ENCODE measurements around the gene PREPL.

Gene PREPL

DNA sequence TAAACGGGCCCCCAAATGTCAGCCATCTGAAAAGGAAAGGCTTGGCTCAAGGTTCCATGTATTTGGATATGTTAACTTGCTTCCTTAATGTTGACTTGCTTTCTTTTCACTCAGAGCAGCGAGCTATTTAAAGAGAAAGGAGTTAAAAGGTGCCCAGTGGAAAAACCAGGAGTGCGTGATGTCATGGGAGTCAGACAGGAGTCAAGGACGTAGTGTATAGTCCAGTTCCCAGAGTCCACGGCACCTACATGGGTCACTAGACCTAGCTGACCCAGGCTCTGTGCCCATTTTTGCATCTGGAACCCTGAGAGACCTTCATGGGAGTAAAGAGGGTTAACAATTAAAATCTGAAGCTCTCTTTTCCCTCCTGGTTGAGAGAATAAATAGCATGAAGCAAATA lies 66.2 kb downstream of the PREPL start:
- no peak for DNase-seq

DNA sequence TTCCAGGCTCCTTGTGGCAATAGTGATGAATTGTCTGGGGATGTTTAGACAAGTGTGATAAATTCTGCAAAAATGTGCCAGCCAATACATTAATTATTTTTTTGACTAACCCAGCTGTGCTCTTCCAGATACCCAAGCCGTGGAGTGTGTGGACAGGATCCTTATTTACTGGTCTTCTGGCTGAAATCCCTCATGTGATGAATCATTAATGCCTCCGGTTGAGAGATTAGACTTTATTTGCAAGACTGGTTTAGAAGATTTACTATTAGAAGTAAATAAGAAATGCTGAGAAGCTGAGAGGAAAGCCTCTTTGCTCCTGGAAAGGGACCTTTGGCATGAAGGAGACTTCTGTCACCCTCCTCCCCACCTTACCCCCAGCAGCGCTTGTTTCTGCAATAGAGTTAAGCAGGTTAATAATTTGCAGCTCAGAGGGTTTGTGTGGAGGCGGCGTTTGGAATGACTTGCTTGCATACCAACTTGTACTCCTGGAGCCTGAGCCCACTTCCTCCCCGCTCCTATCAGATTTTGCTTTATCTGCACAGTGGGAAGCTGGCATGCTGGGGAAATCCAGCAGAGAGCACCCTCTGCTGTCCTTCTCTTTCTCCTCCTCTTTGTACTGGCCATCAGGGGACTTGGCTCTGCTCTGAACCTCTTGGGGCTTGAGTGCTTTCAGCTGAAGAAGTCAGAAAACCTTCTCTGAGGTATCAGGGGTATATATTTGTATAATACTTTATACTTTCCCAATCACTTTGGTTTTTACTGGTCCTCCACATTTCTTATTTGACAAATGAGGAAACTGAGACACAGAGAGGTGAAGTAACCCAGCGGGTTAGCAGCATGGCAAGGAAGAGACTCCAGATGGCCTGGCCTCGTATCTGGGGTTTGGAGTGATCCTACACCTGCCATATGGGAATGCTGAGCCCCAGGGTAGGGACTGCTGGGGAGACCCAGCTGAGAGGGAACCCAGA lies 69.7 kb downstream of the PREPL start:
- DNase-seq: peak; percentile 83

DNA sequence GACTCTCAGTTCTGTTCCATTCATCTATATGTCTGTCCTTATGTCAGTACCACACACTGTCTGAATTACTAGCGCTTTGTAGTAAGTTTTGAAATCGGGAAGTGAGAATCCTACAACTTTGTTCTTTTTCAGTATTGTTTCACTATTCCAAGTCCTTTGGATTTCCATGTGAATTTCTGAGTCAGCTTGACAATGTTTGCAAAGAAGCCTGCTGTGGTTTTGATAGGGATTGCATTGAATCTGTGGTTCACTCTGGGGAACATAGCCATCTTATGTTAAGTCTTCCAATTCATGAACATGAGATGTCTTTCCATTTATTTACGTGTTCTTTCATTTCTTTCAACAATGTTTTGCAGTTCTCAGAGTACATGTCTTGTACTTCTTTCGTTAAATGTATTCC lies 71.0 kb downstream of the PREPL start:
- DNase-seq: peak; percentile 63

DNA sequence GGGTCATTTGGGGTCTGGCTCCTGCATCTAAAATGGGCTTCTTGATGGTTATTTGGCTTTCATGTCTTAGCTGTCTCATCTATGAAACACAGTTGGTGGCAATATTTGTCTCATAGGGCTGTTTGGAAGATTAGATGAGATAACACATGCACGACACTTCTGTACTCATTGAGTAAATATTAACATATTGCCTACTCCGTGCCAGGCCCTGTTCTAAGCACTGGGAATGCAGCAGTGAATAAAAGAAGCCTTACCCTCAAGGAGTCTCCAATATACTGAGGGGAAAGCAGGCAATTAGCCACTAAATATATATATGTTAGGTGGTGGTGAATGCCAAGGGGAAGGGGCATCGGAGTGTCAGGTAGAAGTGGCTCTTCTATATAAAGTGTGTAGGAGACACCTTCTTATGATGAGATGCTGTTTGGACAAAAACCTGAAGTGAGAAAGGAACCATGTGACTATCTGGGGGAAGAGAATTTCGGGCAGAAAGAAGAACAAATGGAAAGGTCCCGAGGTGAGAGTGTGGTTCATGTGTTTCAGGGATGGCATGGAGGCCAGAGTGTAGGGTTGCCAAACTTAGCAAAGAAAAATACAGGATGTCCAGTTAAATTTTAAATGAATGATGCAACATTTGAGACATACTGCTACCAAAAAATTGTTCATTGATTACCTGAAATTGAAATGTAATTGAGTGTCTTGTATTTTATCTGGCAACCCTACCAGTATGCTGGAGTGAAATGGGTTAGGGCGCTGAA lies 74.2 kb downstream of the PREPL start:
- DNase-seq: no peak

DNA sequence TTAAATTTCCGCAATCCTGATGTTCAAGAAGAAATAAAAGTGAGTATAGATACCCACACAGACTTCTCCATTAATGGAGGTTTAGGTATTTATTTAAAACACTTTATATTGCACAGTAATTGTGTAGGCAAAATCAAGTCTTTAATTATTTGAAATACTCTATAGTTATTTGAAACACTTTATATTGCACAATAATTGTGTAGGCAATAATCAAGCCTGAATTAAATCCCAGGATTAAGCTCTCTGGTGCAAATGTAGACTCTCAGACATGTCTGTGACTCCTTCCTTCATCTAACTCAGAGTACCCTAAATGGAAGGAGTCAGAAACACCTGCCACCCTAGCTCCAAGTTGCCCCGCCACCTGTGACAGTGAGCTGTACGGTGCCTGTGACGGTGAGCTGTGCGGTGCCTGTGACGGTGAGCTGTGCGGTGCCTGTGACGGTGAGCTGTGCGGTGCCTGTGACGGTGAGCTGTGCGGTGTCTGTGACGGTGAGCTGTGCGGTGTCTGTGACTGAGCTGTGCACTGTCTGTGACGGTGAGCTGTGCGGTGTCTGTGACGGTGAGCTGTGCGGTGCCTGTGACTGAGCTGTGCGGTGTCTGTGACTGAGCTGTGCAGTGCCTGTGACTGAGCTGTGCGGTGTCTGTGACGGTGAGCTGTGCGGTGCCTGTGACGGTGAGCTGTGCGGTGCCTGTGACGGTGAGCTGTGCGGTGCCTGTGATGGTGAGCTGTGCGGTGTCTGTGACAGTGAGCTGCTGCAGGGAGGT lies 75.0 kb downstream of the PREPL start:
- no peak for DNase-seq

DNA sequence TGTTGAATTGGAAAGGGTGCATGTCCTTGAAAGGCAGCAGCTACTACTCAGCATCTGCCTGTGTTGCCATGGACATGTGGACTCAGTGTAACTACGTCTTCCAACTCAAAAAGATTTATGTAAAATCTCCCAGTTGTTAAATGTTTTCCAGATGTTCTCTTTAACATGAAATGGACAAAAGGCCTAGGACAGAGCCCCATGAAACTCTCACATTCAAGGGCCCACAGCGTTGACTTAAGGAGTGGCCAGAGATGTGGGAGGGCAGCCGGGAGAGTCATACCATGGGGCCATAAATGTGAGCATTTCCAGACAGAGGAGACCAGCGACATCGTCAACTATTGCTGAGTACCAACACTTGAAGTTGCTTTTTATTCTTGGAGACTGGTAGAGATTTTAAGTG lies 76.1 kb downstream of the PREPL start:
- no peak for DNase-seq

DNA sequence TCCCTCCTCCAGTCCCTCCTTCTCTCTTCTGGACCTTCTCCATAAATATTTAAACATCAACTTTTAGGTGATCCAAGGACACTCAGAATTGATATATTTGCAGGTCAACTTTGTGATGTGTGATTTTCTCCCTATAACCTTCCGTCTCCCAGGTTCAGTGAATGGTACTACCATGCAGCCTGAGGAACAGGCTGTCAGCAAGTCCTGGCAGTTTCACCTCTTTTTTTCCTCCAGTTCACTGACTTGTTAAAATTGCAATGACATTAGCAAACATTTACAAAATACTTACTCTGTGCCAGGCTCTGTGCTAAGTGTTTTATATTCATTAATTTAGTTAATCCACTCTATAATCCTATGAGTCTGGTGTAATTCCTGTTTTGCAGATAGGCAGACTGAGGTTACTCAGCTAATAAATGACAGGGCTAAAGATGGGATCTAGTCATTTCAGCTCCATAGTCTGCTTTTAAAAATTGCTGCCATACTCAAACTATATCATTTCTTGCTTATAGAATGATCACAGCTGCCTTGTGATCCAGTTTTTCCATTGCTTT lies 78.1 kb downstream of the PREPL start:
- DNase-seq: no peak

DNA sequence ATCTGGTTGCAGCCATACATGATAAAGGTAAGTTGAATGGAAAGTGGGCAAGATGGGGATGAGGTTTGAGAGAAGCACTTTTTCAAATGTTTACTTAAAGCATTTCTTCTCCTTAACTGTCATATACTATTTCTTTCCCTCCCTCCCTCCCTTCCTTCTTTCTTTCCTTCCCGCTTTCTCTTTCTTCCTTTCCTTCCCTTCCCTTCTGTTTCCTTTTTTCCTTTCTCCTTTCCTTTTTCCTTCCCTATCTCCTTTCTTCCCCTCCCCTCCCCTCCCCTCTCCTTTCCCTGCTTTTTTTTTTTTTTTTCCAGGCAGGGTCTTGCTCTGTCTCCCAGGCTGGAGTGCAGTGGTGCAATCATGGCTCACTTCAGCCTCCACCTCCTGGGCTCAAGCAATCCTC lies 80.4 kb downstream of the PREPL start:
- no peak for DNase-seq

DNA sequence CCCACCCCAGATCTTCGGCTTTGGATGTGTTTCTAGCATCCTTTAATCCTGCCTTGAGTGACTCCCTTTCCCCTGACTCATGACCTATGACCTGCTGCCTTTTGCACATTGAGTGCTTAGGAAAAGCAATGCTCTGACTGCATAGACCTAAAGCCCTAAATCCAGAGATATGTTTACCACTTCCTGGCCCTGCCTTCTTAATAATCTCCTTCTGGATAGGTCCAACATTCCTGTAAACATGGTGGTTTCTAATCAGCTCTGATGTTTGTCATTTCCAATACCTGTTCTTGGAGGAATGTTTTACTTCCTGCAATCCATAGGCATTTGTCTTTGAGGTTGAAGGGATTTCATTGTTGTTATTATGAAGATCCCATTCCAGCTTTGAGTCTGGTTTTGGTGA lies 83.8 kb downstream of the PREPL start:
- no peak for DNase-seq

DNA sequence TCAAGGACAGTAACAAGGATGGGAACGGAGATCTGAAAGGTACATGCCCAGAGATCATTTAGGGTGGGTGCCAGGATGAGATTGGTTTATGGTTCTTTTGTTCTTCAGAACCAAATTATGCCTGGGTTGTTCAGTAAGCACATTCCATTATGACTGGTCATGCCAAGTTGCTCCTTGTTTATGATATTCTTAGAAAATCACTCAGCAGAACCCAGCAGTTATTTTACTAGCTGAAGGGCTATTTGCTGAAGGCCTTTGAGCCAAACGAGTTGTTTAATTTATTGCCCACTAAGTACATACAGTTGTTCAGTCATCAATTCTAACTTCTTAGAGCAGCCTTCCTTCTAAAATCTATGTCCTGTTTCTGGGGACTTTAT lies 85.4 kb downstream of the PREPL start:
- peak; percentile 13 for DNase-seq

DNA sequence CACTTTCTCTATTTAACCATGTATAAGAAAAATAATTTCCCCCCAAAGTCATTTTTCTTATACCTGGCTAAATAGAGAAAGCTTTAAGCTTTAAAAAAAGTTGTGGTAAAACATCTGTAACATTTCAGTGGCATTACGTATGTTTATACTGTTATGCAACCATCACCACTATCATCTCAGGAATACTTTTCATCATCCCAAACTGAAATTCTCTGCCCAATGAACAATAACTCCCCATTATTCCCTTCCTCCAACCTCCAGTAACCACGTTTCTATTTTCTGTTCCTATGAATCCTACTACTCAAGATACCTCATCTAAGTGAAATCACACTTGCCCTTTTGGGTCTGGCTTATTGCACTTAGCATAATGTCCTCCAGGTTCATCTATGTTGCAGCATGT lies 87.7 kb downstream of the PREPL start:
- peak; percentile 8 for DNase-seq

DNA sequence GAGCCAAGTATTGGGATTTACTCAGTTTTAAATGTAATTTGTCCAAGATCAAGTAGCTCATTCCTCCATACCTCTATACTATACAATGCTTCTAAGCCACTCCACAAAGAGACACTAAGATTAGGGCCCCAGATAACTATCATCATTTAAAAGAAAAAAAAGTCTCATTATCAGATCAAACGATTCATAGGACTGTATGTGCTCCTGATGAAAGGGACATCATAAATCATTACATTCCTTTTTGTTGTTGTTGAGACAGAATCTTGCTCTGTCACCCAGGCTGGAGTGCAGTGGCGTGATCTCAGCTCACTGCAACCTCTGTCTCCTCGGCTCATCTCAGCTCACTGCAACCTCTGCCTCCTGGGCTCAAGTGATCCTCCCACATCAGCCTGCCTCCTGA lies 88.2 kb downstream of the PREPL start:
- no peak for DNase-seq

DNA sequence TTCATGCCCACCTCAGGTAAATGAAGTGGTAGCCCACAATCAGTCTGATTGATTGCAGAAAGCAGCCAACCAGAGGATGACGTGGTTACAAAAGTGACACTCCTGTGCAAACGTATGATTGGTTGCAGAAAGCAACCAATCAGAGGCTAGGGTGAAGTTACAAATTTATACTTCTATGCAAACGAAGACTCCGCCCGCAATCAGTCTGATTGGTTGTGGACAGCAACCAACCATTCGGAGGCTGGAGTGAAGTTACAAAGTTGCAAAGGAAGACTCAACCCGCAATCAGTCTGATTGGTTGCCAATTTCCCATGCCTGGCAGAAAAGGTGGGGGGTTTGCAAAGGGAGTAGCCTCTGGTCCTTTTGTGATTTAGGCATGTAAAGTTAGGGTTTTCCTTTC lies 90.0 kb downstream of the PREPL start:
- no peak for DNase-seq

DNA sequence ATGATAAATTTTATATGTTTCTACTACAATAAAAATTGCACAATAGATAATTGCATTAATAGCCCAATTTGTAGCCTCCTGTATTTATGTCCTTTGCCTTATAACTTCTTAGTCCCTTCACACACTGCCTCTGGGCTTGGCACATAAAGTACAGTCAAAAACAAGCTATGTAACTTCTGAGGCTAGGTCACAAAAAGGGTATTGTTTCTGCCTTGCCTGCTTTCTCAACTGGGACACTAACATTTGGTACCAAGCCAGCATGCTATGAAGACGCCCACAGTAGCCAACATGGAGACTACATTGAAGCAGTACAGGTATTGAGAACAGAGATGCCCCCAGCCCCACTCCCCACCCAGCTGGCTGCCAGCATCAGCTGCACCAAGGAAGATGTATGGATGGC lies 91.5 kb downstream of the PREPL start:
- no peak for DNase-seq

DNA sequence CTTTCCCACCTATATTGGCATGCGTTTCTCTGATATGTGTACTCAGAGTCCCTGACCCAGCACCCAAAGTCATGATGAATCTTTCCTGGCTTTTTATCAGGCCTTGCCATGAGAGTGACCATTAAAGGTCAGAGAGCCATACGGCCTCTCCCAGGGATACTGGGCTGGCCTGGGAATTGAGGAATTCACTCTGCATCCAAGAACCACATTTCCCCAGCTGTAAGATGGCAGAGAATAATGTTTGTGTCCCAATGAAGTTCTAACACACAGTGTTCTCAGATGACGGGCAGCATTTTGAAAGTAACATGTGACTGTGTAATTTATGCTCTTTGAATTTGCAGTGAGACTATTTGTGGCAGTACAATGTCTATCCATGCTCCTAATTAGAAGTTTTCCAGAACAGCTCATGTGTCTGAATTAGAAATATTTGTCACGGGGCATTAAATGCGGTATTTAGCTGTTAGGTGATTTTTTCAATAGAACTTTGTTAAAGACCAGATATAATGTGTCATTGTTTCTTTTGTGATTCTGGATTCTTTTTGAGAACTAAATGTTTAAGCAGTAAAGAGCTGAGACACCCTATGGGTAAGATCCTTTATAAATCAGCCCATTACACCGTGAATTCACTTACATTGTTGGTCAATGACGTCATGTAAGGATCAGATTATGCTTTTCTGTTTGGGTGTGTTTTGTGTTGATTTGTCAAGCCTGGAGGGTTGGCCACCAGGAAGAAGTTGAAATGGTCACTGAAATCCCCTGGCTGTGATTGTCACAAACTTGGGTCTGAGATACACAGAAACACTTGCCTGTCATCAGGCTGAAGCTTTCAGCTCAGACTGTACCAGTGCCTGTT lies 93.3 kb downstream of the PREPL start:
- peak; percentile 53 for DNase-seq

Data from fibroblast of skin of scalp (primary cell).